ENCODE data around the gene PAX5. TPM values are rescaled to one million over a fixed set of nuclear protein-coding genes. Genes with fewer than 3 reads are reported as not detected.

PAX5 gene
- total RNA-seq, 1 experiment from 2014 or later, result 0.39 TPM

DNA sequence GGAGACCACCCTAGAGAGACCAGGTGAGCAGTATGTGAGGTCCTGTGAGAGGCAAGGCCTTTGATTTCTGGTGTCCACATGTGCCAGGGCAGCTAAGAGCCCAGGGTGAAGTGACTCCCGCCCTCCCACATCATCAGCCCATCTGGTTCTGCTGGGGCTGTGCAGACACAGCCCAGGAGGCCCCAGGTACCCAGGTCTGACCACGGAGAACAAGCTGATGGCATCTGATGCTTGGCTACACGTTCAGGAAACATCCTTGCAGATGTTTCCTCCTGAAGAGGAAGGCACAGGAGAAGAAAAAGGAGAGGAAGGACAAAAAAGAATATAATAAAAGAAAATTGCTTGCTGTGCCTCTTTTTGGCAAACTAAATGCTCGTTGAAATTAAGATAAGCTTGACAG is 225.8 kb downstream of the PAX5 start:
- no peak overlapping the region for H3K14ac ChIP-seq (ENCODE audit: insufficient read depth, low read length)
- no peaks in the 10 kb centered on the region for H3K9me3 ChIP-seq (ENCODE audit: control insufficient read depth, low read depth, low read length)
- no peaks in the 10 kb centered on the region for H3K27me3 ChIP-seq (ENCODE audit: insufficient read depth, low read length)
- no peak overlapping the region for H4K5ac ChIP-seq (ENCODE audit: insufficient read length, low read depth, low read length)
- no peak for DNase-seq
- WGBS (ENCODE audit: extremely low coverage, insufficient read length, low lambda C conversion rate), result no CpG with 5 or more reads among the region's 4 CpGs
- H3T11ph ChIP-seq (ENCODE audit: low read length), result no peak overlapping the region
- TF ChIP-seq, protein P1, sequence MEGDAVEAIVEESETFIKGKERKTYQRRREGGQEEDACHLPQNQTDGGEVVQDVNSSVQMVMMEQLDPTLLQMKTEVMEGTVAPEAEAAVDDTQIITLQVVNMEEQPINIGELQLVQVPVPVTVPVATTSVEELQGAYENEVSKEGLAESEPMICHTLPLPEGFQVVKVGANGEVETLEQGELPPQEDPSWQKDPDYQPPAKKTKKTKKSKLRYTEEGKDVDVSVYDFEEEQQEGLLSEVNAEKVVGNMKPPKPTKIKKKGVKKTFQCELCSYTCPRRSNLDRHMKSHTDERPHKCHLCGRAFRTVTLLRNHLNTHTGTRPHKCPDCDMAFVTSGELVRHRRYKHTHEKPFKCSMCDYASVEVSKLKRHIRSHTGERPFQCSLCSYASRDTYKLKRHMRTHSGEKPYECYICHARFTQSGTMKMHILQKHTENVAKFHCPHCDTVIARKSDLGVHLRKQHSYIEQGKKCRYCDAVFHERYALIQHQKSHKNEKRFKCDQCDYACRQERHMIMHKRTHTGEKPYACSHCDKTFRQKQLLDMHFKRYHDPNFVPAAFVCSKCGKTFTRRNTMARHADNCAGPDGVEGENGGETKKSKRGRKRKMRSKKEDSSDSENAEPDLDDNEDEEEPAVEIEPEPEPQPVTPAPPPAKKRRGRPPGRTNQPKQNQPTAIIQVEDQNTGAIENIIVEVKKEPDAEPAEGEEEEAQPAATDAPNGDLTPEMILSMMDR (conservative IDR thresholded peaks at IDR 0.05), result no peak
- H3K79me1 ChIP-seq (ENCODE audit: insufficient read depth, low read depth, low read length, poor library complexity, severe bottlenecking), result no peaks in the 10 kb centered on the region
- H3K56ac ChIP-seq (ENCODE audit: insufficient read length, low read depth, low read length), result no peak overlapping the region
- no peak overlapping the region for H2BK120ac ChIP-seq (ENCODE audit: low read depth, low read length, poor library complexity, severe bottlenecking)
- H3K23me2 ChIP-seq (ENCODE audit: insufficient read length, low read depth, low read length, poor library complexity, severe bottlenecking), result no peaks in the 10 kb centered on the region
- no peak overlapping the region for H3K9ac ChIP-seq (ENCODE audit: extremely low read depth, insufficient read length, low read length)
- Mint-ChIP-seq H3K27ac (no peak overlapping the region), H3K4me1 (peaks cover 0 to 6% of the 10 kb centered on the region in 2 experiments), H3K9me3 (no peaks in the 10 kb centered on the region), H3K4me3 (no peak overlapping the region), H3K27me3 (ENCODE audit: low read depth) (peaks cover 3% of the 10 kb centered on the region), H3K36me3 (ENCODE audit: insufficient read depth in 1 of 3, low read depth in 3 of 3) (no peaks in the 10 kb centered on the region)
- H4K8ac ChIP-seq (replicated peaks; ENCODE audit: insufficient read length, low read depth, low read length), result no peak overlapping the region
- H4K20me1 ChIP-seq (ENCODE audit: control insufficient read depth, insufficient read depth, insufficient read length), result no peaks in the 10 kb centered on the region
- no peak overlapping the region for H3K27ac ChIP-seq (ENCODE audit: insufficient read length, low read depth, low read length)
- H2BK15ac ChIP-seq (ENCODE audit: low read depth, low read length), result no peak overlapping the region
- no peak overlapping the region for H4K91ac ChIP-seq (ENCODE audit: insufficient read length, low read depth, low read length)
- H3K18ac ChIP-seq (ENCODE audit: insufficient read length, low read depth, low read length), result no peak overlapping the region
- H3K4ac ChIP-seq (ENCODE audit: low read depth, low read length), result no peak overlapping the region
- H3K4me2 ChIP-seq (ENCODE audit: insufficient read depth, insufficient read length, low read length), result no peak overlapping the region
- no peaks in the 10 kb centered on the region for H3K79me2 ChIP-seq (ENCODE audit: insufficient read depth, low read length)
- H2AK5ac ChIP-seq (ENCODE audit: insufficient read length, low read length), result no peak overlapping the region
- H2AFZ ChIP-seq (ENCODE audit: low read length), result no peak overlapping the region
- H2BK12ac ChIP-seq (ENCODE audit: insufficient read length, low read depth, low read length), result no peak overlapping the region
- no peak overlapping the region for H2BK5ac ChIP-seq (ENCODE audit: insufficient read length, low read length)
- no peak overlapping the region for H2BK20ac ChIP-seq (ENCODE audit: low read depth, low read length, poor library complexity, severe bottlenecking)
- H3K23ac ChIP-seq (ENCODE audit: insufficient read length, low read depth, low read length), result no peak overlapping the region
- no peaks in the 10 kb centered on the region; the same call in 1 of the 2 replicates for H3K4me1 ChIP-seq (ENCODE audit: insufficient read depth, low read length)
